HL-60 (cell line): Measurements from ENCODE around the gene ZNF827.

Experiments
- DNase-seq, 2 experiments: peaks; one replicate each; pipeline ENCODE4 v3.0.0-alpha.2; 2010 to 2020; ENCODE audit warnings: low read depth in 1 of 2, low spot score in 1 of 2
- H3K27ac ChIP-seq: fragments of 250-450 bp; sonication (Bioruptor Pico); replicated peaks from 2 replicates; pipeline ENCODE4 v1.5.1; 2020; ENCODE audit warnings: mild to moderate bottlenecking, moderate library complexity
- H3K27me3 ChIP-seq: fragments of 250-450 bp; sonication (Bioruptor Pico); 2 replicates; pipeline ENCODE4 v1.5.1; 2021; ENCODE audit warnings: mild to moderate bottlenecking, moderate library complexity; ENCODE audit not compliant: insufficient read depth, poor library complexity, severe bottlenecking
- H3K4me3 ChIP-seq: replicated peaks from 2 replicates; pipeline ENCODE4 v1.5.1; 2011; ENCODE audit warnings: mild to moderate bottlenecking, control low read depth, low read length; ENCODE audit not compliant: insufficient read depth
- CTCF ChIP-seq: IDR thresholded peaks from one replicate; pipeline ENCODE4 v1.5.1; 2011; ENCODE audit warnings: low read length, control low read depth, inconsistent platforms; ENCODE audit not compliant: insufficient read depth
- GABPA ChIP-seq: IDR thresholded peaks from 2 replicates; pipeline ENCODE4 v1.6.1; 2012; ENCODE audit warnings: low read depth
- POLR2AphosphoS5 ChIP-seq: IDR thresholded peaks from 2 replicates; pipeline ENCODE4 v1.6.1; 2012; ENCODE audit warnings: low read depth
- SPI1 ChIP-seq: IDR thresholded peaks from 2 replicates; pipeline ENCODE4 v1.6.1; 2012; ENCODE audit warnings: low read depth, mild to moderate bottlenecking, borderline replicate concordance
- TF ChIP-seq, protein P1 (sequence below): IDR thresholded peaks from 2 replicates; pipeline ENCODE4 v1.6.1; 2012; ENCODE audit warnings: low read depth; ENCODE audit not compliant: insufficient replicate concordance

Gene ZNF827

DNA sequence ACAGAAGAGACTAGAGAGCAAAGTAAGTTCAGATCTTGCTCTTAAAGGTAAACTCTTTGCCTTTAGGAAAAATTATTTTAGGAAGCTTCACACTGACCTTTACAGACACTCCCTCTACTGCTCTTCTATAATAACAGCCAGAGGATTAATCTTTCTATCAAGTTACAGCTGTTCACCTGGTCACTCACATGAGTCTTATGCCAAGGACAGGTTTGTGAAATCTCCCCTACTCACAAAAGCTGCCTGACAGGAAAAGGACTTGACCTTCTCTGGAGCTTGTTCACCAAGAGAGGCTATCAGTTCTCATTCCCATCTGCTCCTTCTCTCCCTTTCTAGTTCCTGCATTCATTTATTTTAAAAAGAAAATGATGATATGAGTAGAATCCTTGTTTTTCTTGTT is 141.3 kb downstream of the ZNF827 start:
- Histone ChIP-seq H3K4me3 (no peak overlapping the region), H3K27me3 (no peaks in the 10 kb centered on the region), H3K27ac (no peak overlapping the region)
- no peak for DNase-seq
- TF ChIP-seq POLR2AphosphoS5, result no peak
- no peak for TF ChIP-seq GABPA
- TF ChIP-seq, protein P1, sequence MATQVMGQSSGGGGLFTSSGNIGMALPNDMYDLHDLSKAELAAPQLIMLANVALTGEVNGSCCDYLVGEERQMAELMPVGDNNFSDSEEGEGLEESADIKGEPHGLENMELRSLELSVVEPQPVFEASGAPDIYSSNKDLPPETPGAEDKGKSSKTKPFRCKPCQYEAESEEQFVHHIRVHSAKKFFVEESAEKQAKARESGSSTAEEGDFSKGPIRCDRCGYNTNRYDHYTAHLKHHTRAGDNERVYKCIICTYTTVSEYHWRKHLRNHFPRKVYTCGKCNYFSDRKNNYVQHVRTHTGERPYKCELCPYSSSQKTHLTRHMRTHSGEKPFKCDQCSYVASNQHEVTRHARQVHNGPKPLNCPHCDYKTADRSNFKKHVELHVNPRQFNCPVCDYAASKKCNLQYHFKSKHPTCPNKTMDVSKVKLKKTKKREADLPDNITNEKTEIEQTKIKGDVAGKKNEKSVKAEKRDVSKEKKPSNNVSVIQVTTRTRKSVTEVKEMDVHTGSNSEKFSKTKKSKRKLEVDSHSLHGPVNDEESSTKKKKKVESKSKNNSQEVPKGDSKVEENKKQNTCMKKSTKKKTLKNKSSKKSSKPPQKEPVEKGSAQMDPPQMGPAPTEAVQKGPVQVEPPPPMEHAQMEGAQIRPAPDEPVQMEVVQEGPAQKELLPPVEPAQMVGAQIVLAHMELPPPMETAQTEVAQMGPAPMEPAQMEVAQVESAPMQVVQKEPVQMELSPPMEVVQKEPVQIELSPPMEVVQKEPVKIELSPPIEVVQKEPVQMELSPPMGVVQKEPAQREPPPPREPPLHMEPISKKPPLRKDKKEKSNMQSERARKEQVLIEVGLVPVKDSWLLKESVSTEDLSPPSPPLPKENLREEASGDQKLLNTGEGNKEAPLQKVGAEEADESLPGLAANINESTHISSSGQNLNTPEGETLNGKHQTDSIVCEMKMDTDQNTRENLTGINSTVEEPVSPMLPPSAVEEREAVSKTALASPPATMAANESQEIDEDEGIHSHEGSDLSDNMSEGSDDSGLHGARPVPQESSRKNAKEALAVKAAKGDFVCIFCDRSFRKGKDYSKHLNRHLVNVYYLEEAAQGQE, result no peak
- TF ChIP-seq SPI1, result no peak
- TF ChIP-seq CTCF, result no peak

GRCh38 chr4:145796346-145796745 is 142.3 kb downstream of the ZNF827 start:
- no peak for DNase-seq

DNA sequence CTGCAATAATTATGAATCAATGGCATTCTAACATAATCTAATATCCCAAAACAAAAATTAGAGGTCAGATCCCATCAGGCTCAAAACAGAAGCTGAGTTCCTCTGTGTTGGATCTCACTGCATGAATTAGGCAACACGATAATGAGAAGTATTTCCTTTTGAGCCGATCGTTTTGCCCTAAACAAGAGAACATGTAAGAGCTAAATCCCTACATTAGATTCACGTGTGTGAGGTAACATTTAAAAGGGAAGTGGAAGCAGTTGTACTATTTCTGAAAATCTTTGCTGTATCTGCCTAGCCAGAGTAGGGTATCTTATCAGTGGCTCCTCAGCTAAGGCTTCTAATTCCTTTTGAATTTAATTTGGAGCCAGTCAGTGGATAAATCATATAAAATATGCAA is 143.1 kb downstream of the ZNF827 start:
- H3K27ac ChIP-seq, result no peak overlapping the region
- peak; percentile 80 for TF ChIP-seq SPI1
- TF ChIP-seq, protein P1, result no peak
- H3K4me3 ChIP-seq, result no peak overlapping the region
- H3K27me3 ChIP-seq, result no peaks in the 10 kb centered on the region
- no peak for DNase-seq

More at GRCh38 chr4:145796346-145796745, 142.3 kb downstream of the ZNF827 start:
- no peaks in the 10 kb centered on the region for H3K27me3 ChIP-seq
- no peak overlapping the region for H3K4me3 ChIP-seq
- no peak overlapping the region for H3K27ac ChIP-seq
- TF ChIP-seq SPI1 (no peak), GABPA (no peak), CTCF (no peak), POLR2AphosphoS5 (no peak)
- TF ChIP-seq, protein P1, result no peak

DNA sequence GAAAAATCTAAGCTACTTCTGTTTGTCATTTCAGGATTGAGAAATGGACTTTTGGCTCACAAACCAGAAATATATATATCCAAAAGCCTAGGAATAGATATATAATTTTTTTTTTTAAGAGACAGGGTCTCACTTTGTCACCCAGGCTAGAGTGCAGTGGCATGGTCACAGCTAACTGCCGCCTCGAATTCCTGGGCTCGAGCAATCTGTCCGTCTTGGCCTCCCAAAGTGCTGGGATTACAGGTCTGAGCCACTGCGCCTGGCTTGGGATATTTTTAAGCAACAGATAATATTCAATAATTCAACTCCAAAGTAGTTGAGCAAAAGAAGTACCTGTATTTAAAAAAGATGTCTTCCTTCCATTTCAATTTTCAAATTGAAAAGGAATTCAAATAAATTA is 146.2 kb downstream of the ZNF827 start:
- H3K27me3 ChIP-seq, result no peaks in the 10 kb centered on the region
- TF ChIP-seq, protein P1, result no peak
- no peak for TF ChIP-seq POLR2AphosphoS5
- no peak for TF ChIP-seq GABPA
- no peak for TF ChIP-seq SPI1
- no peak for TF ChIP-seq CTCF
- no peak for DNase-seq
- no peak overlapping the region for H3K4me3 ChIP-seq
- H3K27ac ChIP-seq, result no peak overlapping the region
